ENCODE measurements around the gene ORAI3. TPM values are rescaled to one million over a fixed set of nuclear protein-coding genes. Genes with fewer than 3 reads are reported as not detected.

Gene ORAI3
- total RNA-seq, 1 experiment from 2014 or later = 10.8 TPM

DNA sequence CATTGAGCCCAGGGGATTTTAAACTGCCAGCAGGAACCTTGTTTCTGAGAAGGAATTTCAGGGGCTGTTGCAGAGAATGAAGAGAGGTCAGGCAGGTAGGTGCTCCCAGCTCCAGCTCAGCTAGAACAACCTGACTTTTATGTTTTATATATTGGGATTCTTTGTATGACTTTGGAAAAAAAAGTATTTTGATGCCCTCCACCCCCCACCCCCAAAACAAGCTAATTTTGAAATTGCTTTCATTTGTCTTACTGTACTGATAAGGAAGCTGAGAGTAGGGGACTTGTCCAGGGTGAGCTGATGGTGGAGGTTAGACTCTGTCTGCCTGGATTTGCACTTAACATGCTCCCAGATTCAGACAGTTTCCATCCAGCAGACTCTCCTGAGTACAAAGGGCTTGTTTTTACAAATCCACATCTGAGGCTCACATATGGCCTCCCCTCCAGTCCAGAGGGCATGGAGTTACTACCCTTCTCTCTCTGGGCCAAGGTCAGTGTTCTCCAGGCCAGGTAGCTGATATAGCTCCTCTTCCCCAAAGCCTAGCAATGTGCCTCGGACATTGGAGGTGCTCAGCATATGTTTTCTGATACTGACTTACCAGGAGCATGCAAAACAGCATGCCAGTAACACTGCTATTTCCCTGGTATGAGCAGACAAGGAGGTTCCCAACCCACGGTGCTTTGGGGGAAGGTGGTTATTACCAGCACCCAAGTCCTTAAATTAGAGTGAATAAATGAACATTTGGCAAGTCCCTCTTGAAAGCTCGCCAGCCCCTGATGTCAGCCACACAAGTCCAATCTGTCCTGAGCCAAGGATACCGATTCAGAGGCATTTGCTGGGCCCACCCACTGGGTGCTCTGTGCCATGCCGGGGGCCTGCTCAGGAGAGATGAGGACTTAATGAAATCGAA lies 50.2 kb downstream of the ORAI3 start:
- no peak for DNase-seq (ENCODE audit: low spot score)

More for the DNA sequence above, 50.2 kb downstream of the ORAI3 start:
- Mint-ChIP-seq H3K9me3 (no peaks in the 10 kb centered on the region), H3K27me3 (ENCODE audit: low read depth) (peaks cover 7% of the 10 kb centered on the region; the same call in 1 of the 2 replicates), H3K36me3 (no peaks in the 10 kb centered on the region), H3K4me1 (peaks cover 16% of the 10 kb centered on the region), H3K27ac (no peak overlapping the region), H3K4me3 (no peak overlapping the region)
- TF ChIP-seq NFYB (CRISPR knock-in tag; conservative IDR thresholded peaks at IDR 0.05; ENCODE audit: low read depth) = no peak
- no peak for TF ChIP-seq MLX (CRISPR knock-in tag; IDR thresholded peaks at IDR 0.05)
- TF ChIP-seq GRHL2 (CRISPR knock-in tag; IDR thresholded peaks at IDR 0.05; ENCODE audit: insufficient replicate concordance, severe bottlenecking) = no peak
- TF ChIP-seq SMAD3 (CRISPR knock-in tag; IDR thresholded peaks at IDR 0.05; ENCODE audit: borderline replicate concordance) = no peak
- no peak for TF ChIP-seq OVOL2 (CRISPR knock-in tag; IDR thresholded peaks at IDR 0.05; ENCODE audit: borderline replicate concordance)
- no peak for TF ChIP-seq ZNF281 (CRISPR knock-in tag; IDR thresholded peaks at IDR 0.05)
- TF ChIP-seq, protein P1, sequence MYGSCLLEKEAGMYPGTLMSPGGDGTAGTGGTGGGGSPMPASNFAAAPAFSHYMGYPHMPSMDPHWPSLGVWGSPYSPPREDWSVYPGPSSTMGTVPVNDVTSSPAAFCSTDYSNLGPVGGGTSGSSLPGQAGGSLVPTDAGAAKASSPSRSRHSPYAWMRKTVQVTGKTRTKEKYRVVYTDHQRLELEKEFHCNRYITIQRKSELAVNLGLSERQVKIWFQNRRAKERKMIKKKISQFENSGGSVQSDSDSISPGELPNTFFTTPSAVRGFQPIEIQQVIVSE (CRISPR knock-in tag; IDR thresholded peaks at IDR 0.05; ENCODE audit: borderline replicate concordance) = no peak
- no peak for TF ChIP-seq ZSCAN18 (CRISPR knock-in tag; IDR thresholded peaks at IDR 0.05)
- TF ChIP-seq TEAD4 (CRISPR knock-in tag; IDR thresholded peaks at IDR 0.05) = no peak
- no peak for TF ChIP-seq HMGA2 (CRISPR knock-in tag; IDR thresholded peaks at IDR 0.05)
- TF ChIP-seq, protein P2, sequence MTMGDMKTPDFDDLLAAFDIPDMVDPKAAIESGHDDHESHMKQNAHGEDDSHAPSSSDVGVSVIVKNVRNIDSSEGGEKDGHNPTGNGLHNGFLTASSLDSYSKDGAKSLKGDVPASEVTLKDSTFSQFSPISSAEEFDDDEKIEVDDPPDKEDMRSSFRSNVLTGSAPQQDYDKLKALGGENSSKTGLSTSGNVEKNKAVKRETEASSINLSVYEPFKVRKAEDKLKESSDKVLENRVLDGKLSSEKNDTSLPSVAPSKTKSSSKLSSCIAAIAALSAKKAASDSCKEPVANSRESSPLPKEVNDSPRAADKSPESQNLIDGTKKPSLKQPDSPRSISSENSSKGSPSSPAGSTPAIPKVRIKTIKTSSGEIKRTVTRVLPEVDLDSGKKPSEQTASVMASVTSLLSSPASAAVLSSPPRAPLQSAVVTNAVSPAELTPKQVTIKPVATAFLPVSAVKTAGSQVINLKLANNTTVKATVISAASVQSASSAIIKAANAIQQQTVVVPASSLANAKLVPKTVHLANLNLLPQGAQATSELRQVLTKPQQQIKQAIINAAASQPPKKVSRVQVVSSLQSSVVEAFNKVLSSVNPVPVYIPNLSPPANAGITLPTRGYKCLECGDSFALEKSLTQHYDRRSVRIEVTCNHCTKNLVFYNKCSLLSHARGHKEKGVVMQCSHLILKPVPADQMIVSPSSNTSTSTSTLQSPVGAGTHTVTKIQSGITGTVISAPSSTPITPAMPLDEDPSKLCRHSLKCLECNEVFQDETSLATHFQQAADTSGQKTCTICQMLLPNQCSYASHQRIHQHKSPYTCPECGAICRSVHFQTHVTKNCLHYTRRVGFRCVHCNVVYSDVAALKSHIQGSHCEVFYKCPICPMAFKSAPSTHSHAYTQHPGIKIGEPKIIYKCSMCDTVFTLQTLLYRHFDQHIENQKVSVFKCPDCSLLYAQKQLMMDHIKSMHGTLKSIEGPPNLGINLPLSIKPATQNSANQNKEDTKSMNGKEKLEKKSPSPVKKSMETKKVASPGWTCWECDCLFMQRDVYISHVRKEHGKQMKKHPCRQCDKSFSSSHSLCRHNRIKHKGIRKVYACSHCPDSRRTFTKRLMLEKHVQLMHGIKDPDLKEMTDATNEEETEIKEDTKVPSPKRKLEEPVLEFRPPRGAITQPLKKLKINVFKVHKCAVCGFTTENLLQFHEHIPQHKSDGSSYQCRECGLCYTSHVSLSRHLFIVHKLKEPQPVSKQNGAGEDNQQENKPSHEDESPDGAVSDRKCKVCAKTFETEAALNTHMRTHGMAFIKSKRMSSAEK (CRISPR knock-in tag; IDR thresholded peaks at IDR 0.05; ENCODE audit: borderline replicate concordance) = no peak
- no peak for ATAC-seq
- ChIA-PET POLR2A (interaction anchor here (1.0 kb wide), 1 partner anchor 13 kb away, joined by 3 read pairs; no protein-coding TSS in a partner anchor), CTCF (interaction anchor here (0.8 to 8.2 kb wide), 4 partner anchors 13 to 143 kb away, joined by 3 to 79 read pairs (median 6); partner anchors contain the start of gene HSD3B7)

Measured in WTC11 (cell line).